ENCODE data around the gene CLIP4. TPM values are rescaled to one million over a fixed set of nuclear protein-coding genes. Genes with fewer than 3 reads are reported as not detected.

CLIP4 gene
- total and polyA plus RNA-seq, 2 of the 13 experiments (the other 11 are each of a cell fraction or from before 2014, with no cell fraction given) = 0.46 to 0.49 TPM

DNA sequence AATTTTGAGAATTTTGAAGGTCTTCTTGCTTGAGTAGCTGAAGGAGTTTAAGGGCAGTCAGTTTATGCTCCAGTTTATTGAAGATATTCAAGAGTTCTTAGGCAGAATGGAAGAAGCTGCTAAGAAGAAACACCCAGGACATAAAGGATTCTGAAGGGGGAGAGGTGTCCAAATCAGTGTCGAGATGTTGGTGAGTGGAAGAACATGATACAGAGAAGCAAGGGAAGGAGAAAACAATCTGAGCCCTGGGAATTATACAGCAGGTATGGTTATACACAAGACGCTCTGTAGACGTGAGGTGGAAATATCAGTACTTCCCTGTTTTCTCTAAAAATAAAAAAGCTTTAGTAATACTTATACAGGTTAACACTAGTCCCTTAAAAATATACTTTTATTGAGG, 60.1 kb downstream of the CLIP4 start:
- no peak overlapping the region for H2AFZ ChIP-seq (ENCODE audit: low read length)
- DNase-seq (ENCODE audit: low spot score) (no peak), FAIRE-seq (no peak), ATAC-seq (no peak)
- no TSS peak for BruUV-seq (replicated peaks)
- intact Hi-C loops (cut with micrococcal nuclease; ENCODE audit: unreplicated experiment) = no loop called here
- no peak overlapping the region for H3K4me2 ChIP-seq (ENCODE audit: low read depth, low read length)
- POLR2A ChIA-PET = no interaction called here
- no peaks in the 10 kb centered on the region for H3K4me1 ChIP-seq (ENCODE audit: insufficient read depth, low read length)
- no peaks in the 10 kb centered on the region for H3K9me3 ChIP-seq (ENCODE audit: low read length)
- H3K9ac ChIP-seq (ENCODE audit: insufficient read depth, low read depth, low read length) = no peak overlapping the region
- CTCF ChIA-PET (ENCODE audit: low intra/inter-chr PET ratio, low total read pairs) = no interaction called here
- no peaks in the 10 kb centered on the region for H3K36me3 ChIP-seq (replicated peaks in 1 of 2; ENCODE audit: control insufficient read depth in 1 of 2, insufficient read depth in 2 of 2, low read length in 2 of 2)
- in situ Hi-C loops (cut with HindIII; ENCODE audit: extremely low pct_ligation_motif_present, low pct_unique_long_range_greater_than_20kb) = no loop called here
- 59% methylated on average over 3 of the region's 3 CpGs for WGBS (ENCODE audit: low lambda C conversion rate)
- no peak overlapping the region for H3K27ac ChIP-seq (ENCODE audit: extremely low read length, insufficient read depth, low read length)
- no peaks in the 10 kb centered on the region for H3K79me2 ChIP-seq (ENCODE audit: insufficient read depth, low read length)
- H4K20me1 ChIP-seq (ENCODE audit: insufficient read depth, low read length) = no peaks in the 10 kb centered on the region
- no peak overlapping the region for H3K4me3 ChIP-seq (replicated peaks in 1 of 3; ENCODE audit: insufficient read depth in 1 of 3, low read depth in 2 of 3, low read length in 3 of 3)
- H3K27me3 ChIP-seq (ENCODE audit: control insufficient read depth in 1 of 2, insufficient read depth in 2 of 2, low read length in 2 of 2) = no peaks in the 10 kb centered on the region
- no peak for TF ChIP-seq CREB1 (IDR thresholded peaks at IDR 0.05)
- no peak for TF ChIP-seq CREB1 (CRISPR knock-in tag; IDR thresholded peaks at IDR 0.05)
- TF ChIP-seq MTF1 (CRISPR knock-in tag; IDR thresholded peaks at IDR 0.05) = no peak
- TF ChIP-seq SNAI1 (CRISPR knock-in tag; IDR thresholded peaks at IDR 0.05; ENCODE audit: borderline replicate concordance) = no peak
- TF ChIP-seq ZNF292 (CRISPR knock-in tag; IDR thresholded peaks at IDR 0.05; ENCODE audit: borderline replicate concordance, low read depth) = no peak
- TF ChIP-seq HOXD1 (CRISPR knock-in tag; IDR thresholded peaks at IDR 0.05) = no peak
- no peak for TF ChIP-seq ZC3H13 (CRISPR knock-in tag; IDR thresholded peaks at IDR 0.05)
- no peak for TF ChIP-seq ZNF513 (CRISPR knock-in tag; conservative IDR thresholded peaks at IDR 0.05)
- TF ChIP-seq, protein P1, sequence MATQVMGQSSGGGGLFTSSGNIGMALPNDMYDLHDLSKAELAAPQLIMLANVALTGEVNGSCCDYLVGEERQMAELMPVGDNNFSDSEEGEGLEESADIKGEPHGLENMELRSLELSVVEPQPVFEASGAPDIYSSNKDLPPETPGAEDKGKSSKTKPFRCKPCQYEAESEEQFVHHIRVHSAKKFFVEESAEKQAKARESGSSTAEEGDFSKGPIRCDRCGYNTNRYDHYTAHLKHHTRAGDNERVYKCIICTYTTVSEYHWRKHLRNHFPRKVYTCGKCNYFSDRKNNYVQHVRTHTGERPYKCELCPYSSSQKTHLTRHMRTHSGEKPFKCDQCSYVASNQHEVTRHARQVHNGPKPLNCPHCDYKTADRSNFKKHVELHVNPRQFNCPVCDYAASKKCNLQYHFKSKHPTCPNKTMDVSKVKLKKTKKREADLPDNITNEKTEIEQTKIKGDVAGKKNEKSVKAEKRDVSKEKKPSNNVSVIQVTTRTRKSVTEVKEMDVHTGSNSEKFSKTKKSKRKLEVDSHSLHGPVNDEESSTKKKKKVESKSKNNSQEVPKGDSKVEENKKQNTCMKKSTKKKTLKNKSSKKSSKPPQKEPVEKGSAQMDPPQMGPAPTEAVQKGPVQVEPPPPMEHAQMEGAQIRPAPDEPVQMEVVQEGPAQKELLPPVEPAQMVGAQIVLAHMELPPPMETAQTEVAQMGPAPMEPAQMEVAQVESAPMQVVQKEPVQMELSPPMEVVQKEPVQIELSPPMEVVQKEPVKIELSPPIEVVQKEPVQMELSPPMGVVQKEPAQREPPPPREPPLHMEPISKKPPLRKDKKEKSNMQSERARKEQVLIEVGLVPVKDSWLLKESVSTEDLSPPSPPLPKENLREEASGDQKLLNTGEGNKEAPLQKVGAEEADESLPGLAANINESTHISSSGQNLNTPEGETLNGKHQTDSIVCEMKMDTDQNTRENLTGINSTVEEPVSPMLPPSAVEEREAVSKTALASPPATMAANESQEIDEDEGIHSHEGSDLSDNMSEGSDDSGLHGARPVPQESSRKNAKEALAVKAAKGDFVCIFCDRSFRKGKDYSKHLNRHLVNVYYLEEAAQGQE (IDR thresholded peaks at IDR 0.05; ENCODE audit: borderline replicate concordance in 1 of 2, low read depth in 1 of 2, low read length in 2 of 2) = no peak
- TF ChIP-seq, protein P2, sequence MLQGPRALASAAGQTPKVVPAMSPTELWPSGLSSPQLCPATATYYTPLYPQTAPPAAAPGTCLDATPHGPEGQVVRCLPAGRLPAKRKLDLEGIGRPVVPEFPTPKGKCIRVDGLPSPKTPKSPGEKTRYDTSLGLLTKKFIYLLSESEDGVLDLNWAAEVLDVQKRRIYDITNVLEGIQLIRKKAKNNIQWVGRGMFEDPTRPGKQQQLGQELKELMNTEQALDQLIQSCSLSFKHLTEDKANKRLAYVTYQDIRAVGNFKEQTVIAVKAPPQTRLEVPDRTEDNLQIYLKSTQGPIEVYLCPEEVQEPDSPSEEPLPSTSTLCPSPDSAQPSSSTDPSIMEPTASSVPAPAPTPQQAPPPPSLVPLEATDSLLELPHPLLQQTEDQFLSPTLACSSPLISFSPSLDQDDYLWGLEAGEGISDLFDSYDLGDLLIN (CRISPR knock-in tag; IDR thresholded peaks at IDR 0.05; ENCODE audit: borderline replicate concordance) = no peak
- TF ChIP-seq HDAC2 (CRISPR knock-in tag; IDR thresholded peaks at IDR 0.05) = no peak
- TF ChIP-seq ZNF629 (CRISPR knock-in tag; conservative IDR thresholded peaks at IDR 0.05) = no peak
- no peak for TF ChIP-seq SP5 (CRISPR knock-in tag; IDR thresholded peaks at IDR 0.05; ENCODE audit: borderline replicate concordance, low read depth)
- TF ChIP-seq, protein P3, sequence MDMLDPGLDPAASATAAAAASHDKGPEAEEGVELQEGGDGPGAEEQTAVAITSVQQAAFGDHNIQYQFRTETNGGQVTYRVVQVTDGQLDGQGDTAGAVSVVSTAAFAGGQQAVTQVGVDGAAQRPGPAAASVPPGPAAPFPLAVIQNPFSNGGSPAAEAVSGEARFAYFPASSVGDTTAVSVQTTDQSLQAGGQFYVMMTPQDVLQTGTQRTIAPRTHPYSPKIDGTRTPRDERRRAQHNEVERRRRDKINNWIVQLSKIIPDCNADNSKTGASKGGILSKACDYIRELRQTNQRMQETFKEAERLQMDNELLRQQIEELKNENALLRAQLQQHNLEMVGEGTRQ (IDR thresholded peaks at IDR 0.05; ENCODE audit: low read depth, low read length) = no peak
- TF ChIP-seq, protein P3 (CRISPR knock-in tag; IDR thresholded peaks at IDR 0.05; ENCODE audit: borderline replicate concordance) = no peak
- TF ChIP-seq ZNF746 (CRISPR knock-in tag; IDR thresholded peaks at IDR 0.05) = no peak
- TF ChIP-seq FOXK1 (CRISPR knock-in tag; IDR thresholded peaks at IDR 0.05; ENCODE audit: borderline replicate concordance, low read depth) = no peak
